A549 (cell line): Measurements from ENCODE around the gene DNPEP. TPM values are rescaled to one million over a fixed set of nuclear protein-coding genes. Genes with fewer than 3 reads are reported as not detected.

ENCODE experiments used
- ATAC-seq, 2 experiments: fragments of 200-7000 bp in 1 of 2; fragments of >200 bp in 1 of 2; cut with Nextera tagmentation in 1 of 2; cut with Tn5 transposase in 1 of 2; 3 replicates each; pipeline versions ENCODE4 v1.8.0 to v1.9.1; 2018 to 2020; ENCODE audit warnings: mild to moderate bottlenecking in 1 of 2, moderate library complexity in 1 of 2
- CTCF ChIA-PET: fragments of 300-600 bp; sonication (Branson Sonifier 250); formaldehyde crosslinking; extraction: SDS; loops from one replicate; lab custom pipeline; 2021; ENCODE audit warnings: antibody characterized with exemption, inconsistent platforms; lab: Yijun Ruan, JAX
- POLR2A ChIA-PET: fragments of 350-600 bp; formaldehyde crosslinking; extraction: SDS; loops from one replicate; lab custom pipeline; 2021; ENCODE audit warnings: antibody characterized with exemption, inconsistent platforms; lab: Yijun Ruan, JAX
- DNase-seq, 2 experiments: peaks; one replicate each; pipeline versions ENCODE4 v3.0.0 to v3.0.0-alpha.2; 2011 to 2016; ENCODE audit warnings: low read depth in 1 of 2, low spot score in 1 of 2
- FAIRE-seq: peaks from 2 replicates; lab custom pipeline; 2011; peaks lifted over from hg19 to GRCh38; lab: Jason Lieb, UNC
- H3K27ac ChIP-seq, 2 experiments: fragments of >200 bp; sonication (Bioruptor Twin); formaldehyde crosslinking; 3 replicates each; pipeline ENCODE4 v1.5.1; 2016 to 2017
- H3K4me1 ChIP-seq: fragments of >200 bp; sonication (Bioruptor Twin); formaldehyde crosslinking; 3 replicates; pipeline ENCODE4 v1.6.1; 2016
- H3K4me2 ChIP-seq: fragments of >200 bp; sonication (Bioruptor Twin); formaldehyde crosslinking; 3 replicates; pipeline ENCODE4 v1.6.1; 2016
- H3K4me3 ChIP-seq: fragments of >200 bp; sonication (Bioruptor Twin); formaldehyde crosslinking; 3 replicates; pipeline ENCODE4 v1.5.1; 2016
- H3K9me3 ChIP-seq: fragments of >200 bp; sonication (Bioruptor Twin); formaldehyde crosslinking; 3 replicates; pipeline ENCODE4 v1.6.1; 2016
- BCL3 ChIP-seq: fragments of >200 bp; sonication (Bioruptor Twin); formaldehyde crosslinking; IDR thresholded peaks from 3 replicates; pipeline ENCODE4 v1.6.1; 2016
- BHLHE40 ChIP-seq: IDR thresholded peaks from 2 replicates; pipeline ENCODE4 v1.6.1; 2012; ENCODE audit warnings: low read depth, low read length, inconsistent platforms
- CHD2 ChIP-seq: fragments of 150-350 bp; IDR thresholded peaks from 2 replicates; pipeline ENCODE4 v1.6.1; 2014; ENCODE audit warnings: low read length; ENCODE audit not compliant: partially characterized antibody
- EP300 ChIP-seq, 2 experiments: fragments of >200 bp; sonication (Bioruptor Twin); formaldehyde crosslinking; IDR thresholded peaks; 2 replicates in 1 of 2; 3 replicates in 1 of 2; pipeline ENCODE4 v1.6.1; 2016 to 2017
- FOXS1 ChIP-seq: fragments of 250-450 bp; sonication (Bioruptor Pico); IDR thresholded peaks from 2 replicates; pipeline ENCODE4 v1.5.0; 2020; ENCODE audit warnings: mild to moderate bottlenecking, moderate library complexity
- HEYL ChIP-seq: fragments of 250-450 bp; sonication (Bioruptor Pico); IDR thresholded peaks from 2 replicates; pipeline ENCODE4 v1.8.0; 2021; ENCODE audit warnings: mild to moderate bottlenecking, moderate library complexity
- HOXB5 ChIP-seq: fragments of 250-450 bp; sonication (Bioruptor Pico); IDR thresholded peaks from 2 replicates; pipeline ENCODE4 v1.5.0; 2020; ENCODE audit warnings: mild to moderate bottlenecking, moderate library complexity
- JUNB ChIP-seq: fragments of >200 bp; sonication (Bioruptor Twin); formaldehyde crosslinking; IDR thresholded peaks from 2 replicates; pipeline ENCODE4 v1.6.1; 2016
- MAFK ChIP-seq: fragments of 450-650 bp; IDR thresholded peaks from 2 replicates; pipeline ENCODE4 v1.6.1; 2014; ENCODE audit not compliant: partially characterized antibody
- NPAS2 ChIP-seq: fragments of 250-450 bp; sonication (Bioruptor Pico); IDR thresholded peaks from 2 replicates; pipeline ENCODE4 v1.8.0; 2022; ENCODE audit warnings: mild to moderate bottlenecking, moderate library complexity, borderline replicate concordance
- NR3C1 ChIP-seq: fragments of >200 bp; sonication (Bioruptor Twin); formaldehyde crosslinking; IDR thresholded peaks from 3 replicates; pipeline ENCODE4 v1.6.1; 2017
- PHF8 ChIP-seq: fragments of 200-600 bp; sonication (generic); IDR thresholded peaks from 2 replicates; pipeline ENCODE4 v1.6.1; 2016; ENCODE audit warnings: low read depth, mild to moderate bottlenecking, antibody characterized with exemption, moderate library complexity, borderline replicate concordance
- RAD21 ChIP-seq, 2 experiments: fragments of >200 bp in 1 of 2; sonication (Bioruptor Twin) in 1 of 2; formaldehyde crosslinking in 1 of 2; IDR thresholded peaks in 1 of 2; conservative IDR thresholded peaks in 1 of 2; 2 replicates in 1 of 2; 3 replicates in 1 of 2; pipeline ENCODE4 v1.6.1; 2012 to 2018; ENCODE audit warnings: inconsistent platforms in 1 of 2
- REST ChIP-seq: fragments of 200-600 bp; sonication (generic); IDR thresholded peaks from 2 replicates; pipeline ENCODE4 v1.6.1; 2016; ENCODE audit warnings: antibody characterized with exemption, mild to moderate bottlenecking, moderate library complexity
- ZFP36 ChIP-seq: fragments of 450-650 bp; IDR thresholded peaks from 2 replicates; pipeline ENCODE4 v1.6.1; 2014; ENCODE audit warnings: borderline replicate concordance; ENCODE audit not compliant: partially characterized antibody
- ZNF302 ChIP-seq: fragments of 250-450 bp; sonication (Bioruptor Pico); IDR thresholded peaks from 2 replicates; pipeline ENCODE4 v1.9.0; 2021; ENCODE audit warnings: inconsistent platforms, mild to moderate bottlenecking, moderate library complexity
- ZSCAN20 ChIP-seq: fragments of 250-450 bp; sonication (Bioruptor Pico); IDR thresholded peaks from 2 replicates; pipeline ENCODE4 v1.8.0; 2022; ENCODE audit warnings: mild to moderate bottlenecking, moderate library complexity
- WGBS: methylation state at CpG from one replicate; pipeline ENCODE4 v1.1.6; 2017; ENCODE audit errors: missing lambda C conversion rate; 5-methylcytosine and 5-hydroxymethylcytosine counted together
- polyA plus RNA-seq, 4 experiments: library from polyadenylated mRNA; depleted of rRNA in 3 of 4; stranded (reverse); fragments of >200 nt; fragmentation: RNase III in 1 of 4; extraction: RNeasy Plus Mini Kit Qiagen cat#74134 plus additional on column Dnase treatment in 1 of 4; gene quantifications; 2 replicates in 3 of 4; 3 replicates in 1 of 4; pipeline ENCODE4 v1.2.3, GENCODE V29; 2011 to 2017

DNPEP gene
- polyA plus RNA-seq, 2 of the 4 experiments (the other 2 are of a cell fraction), result 29.0 to 40.9 TPM

GRCh38 chr2:219405958-219406860, 18.5 kb upstream of the DNPEP start:
- CTCF ChIA-PET, result interaction anchor here (1.1 to 12.2 kb wide), 6 partner anchors 10 to 123 kb away, joined by 4 to 362 read pairs (median 14); partner anchors contain the start of gene DNPEP

GRCh38 chr2:219405451-219405850, 17.7 kb upstream of the DNPEP start:
- H3K4me2 ChIP-seq, result no peak overlapping the region
- FAIRE-seq (no peak), DNase-seq (no peak), ATAC-seq (peak in 1 of 2 experiments; percentile 66; a peak in 3 of 6 replicates)
- no peak overlapping the region for H3K4me3 ChIP-seq
- peaks cover 15% of the 10 kb centered on the region for H3K4me1 ChIP-seq
- 0 out of 5 replicates have a peak, but pooled peaks of 1 of the 2 experiments have one; percentile 11 for TF ChIP-seq RAD21 (conservative IDR thresholded peaks at IDR 0.05 in 1 of 2, IDR thresholded peaks at IDR 0.05 in 1 of 2)
- TF ChIP-seq ZNF302 (CRISPR knock-in tag), result no peak
- WGBS, result 69% methylated on average over 9 of the region's 9 CpGs
- no peak overlapping the region for H3K27ac ChIP-seq
- ChIA-PET CTCF (interaction anchor here (1.1 to 12.2 kb wide), 12 partner anchors 11 to 137 kb away, joined by 4 to 362 read pairs (median 8); partner anchors contain the start of gene DNPEP), POLR2A (interaction anchor here (1.4 kb wide), 1 partner anchor 124 kb away, joined by 3 read pairs; no protein-coding TSS in a partner anchor)
- H3K9me3 ChIP-seq, result no peaks in the 10 kb centered on the region

More at GRCh38 chr2:219405958-219406860, 18.5 kb upstream of the DNPEP start:
- Histone ChIP-seq H3K4me1 (peaks cover 15% of the 10 kb centered on the region), H3K27ac (no peak overlapping the region), H3K9me3 (no peaks in the 10 kb centered on the region), H3K4me3 (no peak overlapping the region)
- ATAC-seq (no peak), FAIRE-seq (no peak)
- TF ChIP-seq ZFP36 (peak; percentile 50), FOXS1 (CRISPR knock-in tag) (no peak)
- TF ChIP-seq, all 56 proteins: peak for 1
- 85% methylated on average over 7 of the region's 7 CpGs for WGBS
- POLR2A ChIA-PET, result interaction anchor here (1.4 kb wide), 1 partner anchor 124 kb away, joined by 3 read pairs; no protein-coding TSS in a partner anchor
- no peak for DNase-seq
- no peak overlapping the region for H3K4me2 ChIP-seq

- H3K4me1 ChIP-seq, result peaks cover 20% of the 10 kb centered on the region
- no peak overlapping the region for H3K4me2 ChIP-seq
- TF ChIP-seq HOXB5 (CRISPR knock-in tag) (no peak), CHD2 (no peak), BCL3 (no peak), BHLHE40 (no peak), ZSCAN20 (CRISPR knock-in tag) (no peak), HEYL (CRISPR knock-in tag) (no peak), JUNB (no peak), NPAS2 (CRISPR knock-in tag) (no peak), PHF8 (no peak), EP300 (IDR thresholded peaks at IDR 0.05) (no peak), NR3C1 (no peak), MAFK (no peak), REST (no peak)
- DNase-seq (no peak), ATAC-seq (peak in 1 of 2 experiments; percentile 18; a peak in 2 of 6 replicates), FAIRE-seq (no peak)
- WGBS, result 80% methylated on average over 7 of the region's 7 CpGs
- H3K27ac ChIP-seq, result no peak overlapping the region
- H3K4me3 ChIP-seq, result no peak overlapping the region
- ChIA-PET POLR2A (interaction anchor here (1.4 kb wide), 1 partner anchor 125 kb away, joined by 3 read pairs; no protein-coding TSS in a partner anchor), CTCF (interaction anchor here (0.9 to 12.2 kb wide), 18 partner anchors 11 to 138 kb away, joined by 3 to 362 read pairs (median 8); partner anchors contain the start of genes DES and DNPEP)
- H3K9me3 ChIP-seq, result no peaks in the 10 kb centered on the region
These were observed 17.2 kb upstream of the DNPEP start for GRCh38 chr2:219404954-219405353.
